HepG2 (cell line): ENCODE measurements around the gene MAP2K1. TPM values are rescaled to one million over a fixed set of nuclear protein-coding genes. Genes with fewer than 3 reads are reported as not detected.
A peak's percentile ranks its signal among the peaks of the same experiment; 100 is the strongest.

Source experiments
- ATAC-seq: fragments of 200-7000 bp; cut with Tn5 transposase; 3 replicates; pipeline ENCODE4 v1.9.1; 2020; ENCODE audit warnings: mild to moderate bottlenecking, moderate library complexity
- BruUV-seq: library from RNA; stranded (reverse); fragments of 400-500 nt; replicated peaks from 2 replicates; lab custom pipeline; 2021; lab: Mats Ljungman, UMichigan
- CTCF ChIA-PET: fragments of 300-600 bp; formaldehyde crosslinking; extraction: SDS; loops from one replicate; lab custom pipeline; 2021; ENCODE audit warnings: low total read pairs, inconsistent platforms, low intra/inter-chr PET ratio; lab: Yijun Ruan, JAX
- POLR2A ChIA-PET: fragments of 350-600 bp; sonication (Branson Sonifier 250); formaldehyde crosslinking; loops from one replicate; lab custom pipeline; 2020; ENCODE audit warnings: antibody characterized with exemption, inconsistent platforms; lab: Yijun Ruan, JAX
- DNase-seq: peaks from one replicate; pipeline ENCODE4 v3.0.0-alpha.2; 2015; ENCODE audit warnings: low spot score
- FAIRE-seq: peaks from 3 replicates; lab custom pipeline; 2011; peaks lifted over from hg19 to GRCh38; lab: Jason Lieb, UNC
- H2AFZ ChIP-seq: one replicate; pipeline ENCODE4 v1.6.1; 2011; ENCODE audit warnings: low read length, inconsistent platforms
- H3K27ac ChIP-seq: fragments of 300-600 bp; 3 replicates; pipeline ENCODE4 v1.8.0; 2011; ENCODE audit warnings: mixed run types, mild to moderate bottlenecking, mixed read lengths, low read length, inconsistent platforms; ENCODE audit not compliant: insufficient read depth; ENCODE audit errors: extremely low read length
- H3K27me3 ChIP-seq, 2 experiments: fragments of 200-600 bp in 1 of 2; 2 replicates in 1 of 2; 3 replicates in 1 of 2; pipeline versions ENCODE4 v1.6.0 to v1.8.0; 2011; ENCODE audit warnings: low read length in 2 of 2, mild to moderate bottlenecking in 2 of 2, moderate library complexity in 2 of 2, inconsistent platforms in 1 of 2; ENCODE audit not compliant: insufficient read depth in 2 of 2, control insufficient read depth in 1 of 2
- H3K36me3 ChIP-seq, 2 experiments: fragments of 200-600 bp in 1 of 2; replicated peaks in 1 of 2; 2 replicates in 1 of 2; 3 replicates in 1 of 2; pipeline versions ENCODE4 v1.5.1 to v1.8.0; 2011; ENCODE audit warnings: low read length in 2 of 2, inconsistent platforms in 1 of 2; ENCODE audit not compliant: insufficient read depth in 2 of 2, control insufficient read depth in 1 of 2
- H3K4me1 ChIP-seq: 2 replicates; pipeline ENCODE4 v1.5.1; 2012; ENCODE audit warnings: low read length, inconsistent platforms; ENCODE audit not compliant: insufficient read depth
- H3K4me2 ChIP-seq: 2 replicates; pipeline ENCODE4 v1.6.0; 2011; ENCODE audit warnings: low read depth, low read length, inconsistent platforms
- H3K4me3 ChIP-seq, 3 experiments: fragments of 200-600 bp in 1 of 3; sonication (generic), shearing (Covaris generic) in 1 of 3; replicated peaks in 1 of 3; 2 replicates each; pipeline ENCODE4 v1.5.1; 2011 to 2016; ENCODE audit warnings: low read length in 3 of 3, inconsistent platforms in 2 of 3, low read depth in 2 of 3, mild to moderate bottlenecking in 2 of 3, control low read depth in 1 of 3, mixed read lengths in 1 of 3; ENCODE audit not compliant: insufficient read depth in 1 of 3
- H3K79me2 ChIP-seq: one replicate; pipeline ENCODE4 v1.6.1; 2011; ENCODE audit warnings: low read length, inconsistent platforms; ENCODE audit not compliant: insufficient read depth
- H3K9ac ChIP-seq: 2 replicates; pipeline ENCODE4 v1.6.0; 2011; ENCODE audit warnings: mild to moderate bottlenecking, low read depth, low read length, inconsistent platforms; ENCODE audit not compliant: insufficient read depth
- H3K9me3 ChIP-seq: 2 replicates; pipeline ENCODE4 v1.5.1; 2012; ENCODE audit warnings: mild to moderate bottlenecking, low read length
- H4K20me1 ChIP-seq: 2 replicates; pipeline ENCODE4 v1.6.0; 2011; ENCODE audit warnings: inconsistent platforms, mild to moderate bottlenecking, low read length, moderate library complexity; ENCODE audit not compliant: insufficient read depth
- CEBPG ChIP-seq: IDR thresholded peaks from 2 replicates; pipeline ENCODE4 v1.6.1; 2016
- CSRNP1 ChIP-seq: sonication (generic); formaldehyde crosslinking; IDR thresholded peaks from 2 replicates; pipeline ENCODE4 v1.8.1; 2023; ENCODE audit warnings: mild to moderate bottlenecking, missing genetic modification reagents
- HDAC6 ChIP-seq: fragments of 200-600 bp; sonication (generic); IDR thresholded peaks from 2 replicates; pipeline ENCODE4 v1.7.0; 2017; ENCODE audit warnings: mild to moderate bottlenecking, antibody characterized with exemption, low read length, low read depth
- IKZF1 ChIP-seq: fragments of 450-650 bp; IDR thresholded peaks from 2 replicates; pipeline ENCODE4 v1.7.1; 2016
- MLLT10 ChIP-seq: sonication (generic); formaldehyde crosslinking; IDR thresholded peaks from 2 replicates; pipeline ENCODE4 v1.4.0; 2020; ENCODE audit warnings: missing genetic modification reagents
- RBM22 ChIP-seq: fragments of 200-400 bp; formaldehyde crosslinking; optimal IDR thresholded peaks from 2 replicates; pipeline ENCODE3; 2017; ENCODE audit warnings: mild to moderate bottlenecking, low read length, moderate library complexity
- ZNF30 ChIP-seq: sonication (generic); formaldehyde crosslinking; IDR thresholded peaks from 2 replicates; pipeline ENCODE4 v1.5.0; 2020; ENCODE audit warnings: mild to moderate bottlenecking, missing genetic modification reagents
- ZNF562 ChIP-seq: sonication (generic); formaldehyde crosslinking; IDR thresholded peaks from 2 replicates; pipeline ENCODE4 v1.8.0; 2022; ENCODE audit warnings: missing genetic modification reagents, borderline replicate concordance
- WGBS: methylation state at CpG from one replicate; pipeline ENCODE4 v1.1.6; 2017; ENCODE audit warnings: low lambda C conversion rate; 5-methylcytosine and 5-hydroxymethylcytosine counted together
- in situ Hi-C: cut with HindIII; loops from 2 replicates; pipeline ENCODE4 v1.10.0; 2017; ENCODE audit warnings: low pct_unique_long_range_greater_than_20kb; ENCODE audit not compliant: extremely low pct_ligation_motif_present
- intact Hi-C: fragments of 100-400 bp; cut with micrococcal nuclease; formaldehyde crosslinking; loops from one replicate; pipeline ENCODE4 v1.10.0; 2022; ENCODE audit not compliant: unreplicated experiment
- polyA plus RNA-seq, 8 experiments: library from polyadenylated mRNA; depleted of rRNA in 3 of 8; stranded (reverse) in 7 of 8; unstranded in 1 of 8; fragments of >200 nt; fragmentation: Illumina TruSeq in 4 of 8; extraction: Trizol in 4 of 8; gene quantifications; 2 replicates each; pipeline versions ENCODE4 v1.2.1 to v1.2.3, GENCODE V29; 2011 to 2016; ENCODE audit warnings: low read depth in 4 of 8, missing spikeins in 1 of 8, mixed read lengths in 1 of 8; ENCODE audit not compliant: insufficient read depth in 1 of 8
- total RNA-seq, 5 experiments: library from RNA; depleted of rRNA; stranded (reverse); fragments of >200 nt; fragmentation: Illumina TruSeq; extraction: Trizol; gene quantifications; 2 replicates each; pipeline ENCODE4 v1.2.3, GENCODE V29; 2016; ENCODE audit warnings: low read depth in 1 of 5

The MAP2K1 gene
- total and polyA plus RNA-seq, 2 of the 13 experiments (the other 11 are each of a cell fraction or from before 2014, with no cell fraction given): 24.1 to 49.2 TPM

GRCh38 chr15:66482539-66482938 lies 95.8 kb downstream of the MAP2K1 start:
- in situ Hi-C loops: loop anchor here (25.0 kb wide), 1 partner anchor 95 kb away; the partner anchor contains the start of gene MAP2K1

GRCh38 chr15:66483131-66483566 lies 96.4 kb downstream of the MAP2K1 start:
- Histone ChIP-seq H3K9me3 (no peaks in the 10 kb centered on the region), H3K4me3 (no peak overlapping the region), H3K79me2 (no peaks in the 10 kb centered on the region), H3K4me1 (no peaks in the 10 kb centered on the region), H3K9ac (no peak overlapping the region), H3K4me2 (no peak overlapping the region), H3K36me3 (peaks cover 24 to 58% of the 10 kb centered on the region in 2 experiments), H3K27me3 (no peaks in the 10 kb centered on the region), H4K20me1 (no peaks in the 10 kb centered on the region), H2AFZ (no peak overlapping the region), H3K27ac (no peak overlapping the region)
- in situ Hi-C loops (loop anchor here (25.0 kb wide), 1 partner anchor 96 kb away; the partner anchor contains the start of gene MAP2K1), intact Hi-C loops (no loop called here)
- TF ChIP-seq MLLT10 (no peak), ZNF30 (CRISPR knock-in tag) (no peak), CEBPG (CRISPR knock-in tag) (no peak), ZNF562 (no peak), HDAC6 (no peak), CSRNP1 (CRISPR knock-in tag) (no peak)
- CTCF ChIA-PET: no interaction called here
- ATAC-seq (no peak), DNase-seq (no peak), FAIRE-seq (no peak)
- POLR2A ChIA-PET: no interaction called here
- no TSS peak for BruUV-seq
- WGBS: 96% methylated on average over 3 of the region's 3 CpGs

More at GRCh38 chr15:66482539-66482938, 95.8 kb downstream of the MAP2K1 start:
- WGBS: 97% methylated on average over 9 of the region's 9 CpGs
- no peak overlapping the region for H2AFZ ChIP-seq
- no peak overlapping the region for H3K9ac ChIP-seq
- no peaks in the 10 kb centered on the region for H3K4me1 ChIP-seq
- no peaks in the 10 kb centered on the region for H3K9me3 ChIP-seq
- no peaks in the 10 kb centered on the region for H3K27me3 ChIP-seq
- intact Hi-C loops: no loop called here
- ChIA-PET POLR2A (no interaction called here), CTCF (no interaction called here)
- no peak for FAIRE-seq
- no peak for DNase-seq
- no peaks in the 10 kb centered on the region for H4K20me1 ChIP-seq
- H3K27ac ChIP-seq: no peak overlapping the region
- H3K36me3 ChIP-seq: peaks cover 21 to 52% of the 10 kb centered on the region in 2 experiments
- no peak for ATAC-seq
- no peak overlapping the region for H3K4me2 ChIP-seq
- no peak overlapping the region for H3K4me3 ChIP-seq
- BruUV-seq: no TSS peak
- H3K79me2 ChIP-seq: no peaks in the 10 kb centered on the region
- no peak for TF ChIP-seq IKZF1
- TF ChIP-seq RBM22: peak; percentile 16
